Hepatocyte (in vitro differentiated cells): ENCODE measurements around the gene MPG.

ENCODE experiments used
- EZH2 ChIP-seq: fragments of 200-600 bp; sonication (generic); IDR thresholded peaks from 2 replicates; pipeline ENCODE4 v1.6.1; 2016; ENCODE audit warnings: antibody characterized with exemption, mild to moderate bottlenecking, borderline replicate concordance
- EZH2phosphoT487 ChIP-seq: fragments of 200-600 bp; sonication (generic); IDR thresholded peaks from one replicate; pipeline ENCODE4 v1.6.1; 2018; ENCODE audit warnings: antibody characterized with exemption, mild to moderate bottlenecking, low read depth, moderate library complexity; ENCODE audit not compliant: unreplicated experiment, severe bottlenecking
- TF ChIP-seq, protein P1 (sequence below): fragments of 200-600 bp; sonication (generic); IDR thresholded peaks from 2 replicates; pipeline ENCODE4 v1.5.1; 2016; ENCODE audit warnings: antibody characterized with exemption, mild to moderate bottlenecking; ENCODE audit not compliant: poor library complexity

DNA sequence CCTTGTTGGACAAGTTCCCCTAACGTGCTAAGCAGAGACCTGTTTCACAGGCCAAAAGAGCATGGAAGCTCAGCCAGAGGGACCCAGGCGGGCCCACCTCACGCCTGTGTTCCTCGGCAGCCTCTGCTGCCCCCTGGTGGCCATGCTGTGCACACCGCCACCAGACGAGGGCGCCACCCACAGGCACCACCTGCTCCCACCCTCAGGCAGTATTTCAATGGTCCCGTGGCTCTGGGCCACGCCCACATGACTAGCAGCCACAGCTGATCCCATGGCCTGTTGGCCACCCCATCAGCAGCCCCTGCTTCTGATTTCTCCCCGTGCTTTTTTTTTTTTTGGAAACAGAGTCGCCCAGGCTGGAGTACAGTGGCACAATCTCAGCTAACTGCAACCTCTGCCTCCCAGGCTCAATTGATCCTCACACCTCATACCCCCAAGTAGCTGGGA lies 18.9 kb downstream of the MPG start:
- TF ChIP-seq, protein P1, sequence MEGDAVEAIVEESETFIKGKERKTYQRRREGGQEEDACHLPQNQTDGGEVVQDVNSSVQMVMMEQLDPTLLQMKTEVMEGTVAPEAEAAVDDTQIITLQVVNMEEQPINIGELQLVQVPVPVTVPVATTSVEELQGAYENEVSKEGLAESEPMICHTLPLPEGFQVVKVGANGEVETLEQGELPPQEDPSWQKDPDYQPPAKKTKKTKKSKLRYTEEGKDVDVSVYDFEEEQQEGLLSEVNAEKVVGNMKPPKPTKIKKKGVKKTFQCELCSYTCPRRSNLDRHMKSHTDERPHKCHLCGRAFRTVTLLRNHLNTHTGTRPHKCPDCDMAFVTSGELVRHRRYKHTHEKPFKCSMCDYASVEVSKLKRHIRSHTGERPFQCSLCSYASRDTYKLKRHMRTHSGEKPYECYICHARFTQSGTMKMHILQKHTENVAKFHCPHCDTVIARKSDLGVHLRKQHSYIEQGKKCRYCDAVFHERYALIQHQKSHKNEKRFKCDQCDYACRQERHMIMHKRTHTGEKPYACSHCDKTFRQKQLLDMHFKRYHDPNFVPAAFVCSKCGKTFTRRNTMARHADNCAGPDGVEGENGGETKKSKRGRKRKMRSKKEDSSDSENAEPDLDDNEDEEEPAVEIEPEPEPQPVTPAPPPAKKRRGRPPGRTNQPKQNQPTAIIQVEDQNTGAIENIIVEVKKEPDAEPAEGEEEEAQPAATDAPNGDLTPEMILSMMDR: peak; percentile 98
- TF ChIP-seq EZH2 (no peak), EZH2phosphoT487 (no peak)
